ENCODE results near the gene PATE2. TPM values are rescaled to one million over a fixed set of nuclear protein-coding genes. Genes with fewer than 3 reads are reported as not detected.

Gene PATE2
- not detected in 5 replicates for total RNA-seq (2022; extraction: Qiagen RNA extraction; ENCODE audit: low read depth)

DNA sequence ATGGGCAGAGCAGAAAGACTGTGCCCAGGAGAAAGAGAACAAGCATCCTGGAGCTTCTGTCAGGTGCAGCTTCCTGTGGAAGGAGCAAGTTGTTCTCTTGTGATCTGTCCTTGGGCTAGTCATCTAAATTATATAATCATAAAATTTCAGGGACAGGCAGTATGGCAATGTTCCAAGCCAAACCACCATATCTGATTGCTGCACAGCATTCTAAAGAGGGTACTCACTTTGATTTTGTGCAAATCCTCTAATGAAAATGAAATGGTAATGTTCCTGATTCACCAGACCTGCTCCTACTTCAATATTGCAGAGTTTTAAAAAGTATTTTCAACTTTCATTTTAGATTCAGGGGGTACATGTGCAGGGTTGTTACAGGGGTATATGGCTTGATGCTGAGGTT, at the start of gene PATE2:
Gene PATE2 (minus strand): TSS at position 101 of the 400 bp plus-strand sequence. CDS start 55 bp downstream, at position 46.

GRCh38 chr11:125787827-125788226, 9.2 kb upstream of the PATE2 start, which contains the start of gene PATE3:
Gene PATE3, plus strand, starts transcription at chr11:125788127. Its CDS starts 25 bp downstream, at chr11:125788152.

DNA sequence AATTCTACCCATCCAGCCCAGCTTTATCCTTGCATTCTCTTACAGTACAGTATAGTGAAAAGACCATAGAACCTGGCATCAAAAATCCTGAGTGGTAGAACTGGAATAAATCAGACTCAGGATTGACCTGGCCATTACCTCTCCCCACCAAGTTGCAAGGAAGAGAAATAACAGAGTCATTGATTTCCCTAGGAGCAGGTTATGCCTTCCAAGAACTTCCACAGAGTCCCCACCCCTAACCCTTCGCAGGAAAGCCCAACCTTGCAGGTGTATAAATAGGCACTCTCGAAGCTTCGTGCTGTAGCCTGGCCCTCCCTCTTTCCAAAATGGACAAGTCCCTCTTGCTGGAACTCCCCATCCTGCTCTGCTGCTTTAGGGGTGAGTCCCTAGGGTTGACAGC, 32.6 kb downstream of the PATE2 start, which contains the start of gene PATE1:
Gene PATE1 (plus strand): TSS at position 301 of the 400 bp plus-strand sequence. CDS start 26 bp downstream, at position 327.

Other genes with a start within 250 kb of the PATE2 start
- gene EI24, start 209.4 kb downstream of the PATE2 start, total RNA-seq (2022; extraction: Qiagen RNA extraction; ENCODE audit: low read depth): 91.4 to 118 TPM (median 105 TPM) in 5 replicates
- gene STT3A, start 186.0 kb downstream of the PATE2 start, total RNA-seq (2022; extraction: Qiagen RNA extraction; ENCODE audit: low read depth): 92.0 to 110 TPM (median 94.1 TPM) in 5 replicates
- gene CHEK1, start 153.7 kb downstream of the PATE2 start, total RNA-seq (2022; extraction: Qiagen RNA extraction; ENCODE audit: low read depth): 21.9 to 34.8 TPM (median 31.6 TPM) in 5 replicates
- not detected in 5 replicates for gene ACRV1, start 98.0 kb downstream of the PATE2 start, total RNA-seq (2022; extraction: Qiagen RNA extraction; ENCODE audit: low read depth)
- not detected in 5 replicates for gene PATE1, start 32.5 kb downstream of the PATE2 start, total RNA-seq (2022; extraction: Qiagen RNA extraction; ENCODE audit: low read depth)
- not detected in 5 replicates for gene PATE3, start 9.3 kb upstream of the PATE2 start, total RNA-seq (2022; extraction: Qiagen RNA extraction; ENCODE audit: low read depth)
- gene PATE4, start 54.5 kb upstream of the PATE2 start, total RNA-seq (2022; extraction: Qiagen RNA extraction; ENCODE audit: low read depth): not detected in 5 replicates
- gene HYLS1, start 108.8 kb upstream of the PATE2 start, total RNA-seq (2022; extraction: Qiagen RNA extraction; ENCODE audit: low read depth): 13.7 to 17.3 TPM (median 15.9 TPM) in 5 replicates
- gene PUS3, start 124.4 kb upstream of the PATE2 start, total RNA-seq (2022; extraction: Qiagen RNA extraction; ENCODE audit: low read depth): 6.6 to 10.4 TPM (median 9.6 TPM) in 5 replicates
- 0.10 TPM in 1 of 5 replicates, not detected in the others for gene DDX25, start 125.7 kb upstream of the PATE2 start, total RNA-seq (2022; extraction: Qiagen RNA extraction; ENCODE audit: low read depth)
- gene VSIG10L2, start 167.2 kb upstream of the PATE2 start, total RNA-seq (2022; extraction: Qiagen RNA extraction; ENCODE audit: low read depth): not detected in 5 replicates